Measurements from ENCODE around the gene SPNS3. TPM values are rescaled to one million over a fixed set of nuclear protein-coding genes. Genes with fewer than 3 reads are reported as not detected.

The SPNS3 gene
- polyA plus RNA-seq, 2 of the 4 experiments (the other 2 are of a cell fraction), result not detected

GRCh38 chr17:4518901-4519300 lies 85.2 kb downstream of the SPNS3 start:
- DNase-seq (ENCODE audit: low read depth in 1 of 2, low spot score in 1 of 2) (no peak), FAIRE-seq (no peak), ATAC-seq (no peak)
- Histone ChIP-seq H3K9me3 (no peaks in the 10 kb centered on the region), H3K4me2 (no peak overlapping the region), H3K27ac (no peak overlapping the region), H3K4me1 (peaks cover 15% of the 10 kb centered on the region; the same call in 2 of the 3 replicates), H3K4me3 (no peak overlapping the region)
- ChIA-PET POLR2A (no interaction called here), CTCF (interaction anchor here (1.2 to 2.0 kb wide), 5 partner anchors 14 to 106 kb away, joined by 3 to 5 read pairs (median 3); no protein-coding TSS in a partner anchor)
- TF ChIP-seq POLR2AphosphoS2 (conservative IDR thresholded peaks at IDR 0.05; ENCODE audit: low read length) (no peak), HES2 (IDR thresholded peaks at IDR 0.05) (no peak), SMC3 (IDR thresholded peaks at IDR 0.05) (no peak), PBX3 (IDR thresholded peaks at IDR 0.05) (no peak), ZSCAN20 (CRISPR knock-in tag; IDR thresholded peaks at IDR 0.05) (no peak), GATA3 (IDR thresholded peaks at IDR 0.05; ENCODE audit: borderline replicate concordance) (no peak), ATOH8 (CRISPR knock-in tag; IDR thresholded peaks at IDR 0.05; ENCODE audit: low read depth) (no peak), JUNB (IDR thresholded peaks at IDR 0.05) (no peak), KDM5A (IDR thresholded peaks at IDR 0.05) (no peak), HEYL (CRISPR knock-in tag; IDR thresholded peaks at IDR 0.05) (no peak), USF2 (IDR thresholded peaks at IDR 0.05) (no peak)
- WGBS (ENCODE audit: missing lambda C conversion rate), result 78% methylated on average over 7 of the region's 10 CpGs

GRCh38 chr17:4519361-4519788 lies 85.6 kb downstream of the SPNS3 start:
- ATAC-seq (no peak), DNase-seq (ENCODE audit: low read depth in 1 of 2, low spot score in 1 of 2) (no peak), FAIRE-seq (no peak)
- H3K4me3 ChIP-seq, result no peak overlapping the region
- H3K4me1 ChIP-seq, result peaks cover 15% of the 10 kb centered on the region; the same call in 2 of the 3 replicates
- ChIA-PET POLR2A (no interaction called here), CTCF (interaction anchor here (1.2 to 2.5 kb wide), 5 partner anchors 8 to 99 kb away, joined by 3 to 11 read pairs (median 3); no protein-coding TSS in a partner anchor)
- no peak overlapping the region for H3K27ac ChIP-seq
- TF ChIP-seq JUNB (IDR thresholded peaks at IDR 0.05) (no peak), HOXB13 (CRISPR knock-in tag; IDR thresholded peaks at IDR 0.05; ENCODE audit: low read depth) (no peak), RNF2 (IDR thresholded peaks at IDR 0.05; ENCODE audit: borderline replicate concordance, low read depth) (no peak), FOSB (CRISPR knock-in tag; IDR thresholded peaks at IDR 0.05) (no peak), RARB (CRISPR knock-in tag; IDR thresholded peaks at IDR 0.05) (no peak), BCL3 (IDR thresholded peaks at IDR 0.05) (no peak), RCOR1 (IDR thresholded peaks at IDR 0.05; ENCODE audit: low read depth, low read length) (no peak), CHD4 (IDR thresholded peaks at IDR 0.05; ENCODE audit: borderline replicate concordance) (no peak), NR3C1 (IDR thresholded peaks at IDR 0.05) (no peak), CTCF (IDR thresholded peaks at IDR 0.05) (no peak), MAFK (IDR thresholded peaks at IDR 0.05; ENCODE audit: partially characterized antibody) (no peak), SREBF2 (IDR thresholded peaks at IDR 0.05) (no peak), TP53 (CRISPR knock-in tag; IDR thresholded peaks at IDR 0.05) (no peak), MAZ (IDR thresholded peaks at IDR 0.05; ENCODE audit: borderline replicate concordance, low read depth, low read length) (no peak), CHD2 (IDR thresholded peaks at IDR 0.05; ENCODE audit: low read length, partially characterized antibody) (no peak), EHF (CRISPR knock-in tag; IDR thresholded peaks at IDR 0.05) (no peak), ZSCAN20 (CRISPR knock-in tag; IDR thresholded peaks at IDR 0.05) (no peak)
- H3K9me3 ChIP-seq, result no peaks in the 10 kb centered on the region
- no peak overlapping the region for H3K4me2 ChIP-seq
- 80% methylated on average over 4 of the region's 14 CpGs for WGBS (ENCODE audit: missing lambda C conversion rate)

Measured in A549 (cell line).